B cell (primary cell): Measurements from ENCODE around the gene PEAK1. TPM values are rescaled to one million over a fixed set of nuclear protein-coding genes. Genes with fewer than 3 reads are reported as not detected.

ENCODE experiments used
- ATAC-seq: fragments of 200-7000 bp; cut with Tn5 transposase; one replicate; pipeline ENCODE4 v1.10.0; 2021; ENCODE audit warnings: low read depth, mild to moderate bottlenecking, moderate number of reproducible peaks, moderate library complexity
- CTCF ChIA-PET: fragments of 350-600 bp; sonication (Branson Sonifier 250); formaldehyde crosslinking; loops from one replicate; lab custom pipeline; 2021; ENCODE audit warnings: antibody characterized with exemption, inconsistent platforms; lab: Charles Lee
- POLR2A ChIA-PET: fragments of 350-600 bp; sonication (Branson Sonifier 250); formaldehyde crosslinking; loops from one replicate; lab custom pipeline; 2021; ENCODE audit warnings: antibody characterized with exemption; lab: Charles Lee
- DNase-seq: peaks from one replicate; pipeline ENCODE4 v3.0.0; 2013
- H2AFZ ChIP-seq: 2 replicates; pipeline ENCODE4 v1.6.1; 2012; ENCODE audit warnings: mild to moderate bottlenecking, low read depth, low read length; ENCODE audit not compliant: insufficient read depth, poor library complexity, severe bottlenecking
- H3K27ac ChIP-seq, 2 donors: 1 replicate in 1 of 2; 2 replicates in 1 of 2; pipeline ENCODE4 v1.5.1; 2012 to 2013; ENCODE audit warnings: low read length in 2 of 2, mild to moderate bottlenecking in 2 of 2, moderate library complexity in 1 of 2
- H3K27me3 ChIP-seq, 4 experiments: fragments of 200-600 bp in 1 of 4; sonication (generic) in 1 of 4; replicated peaks in 1 of 4; 1 replicate in 2 of 4; 2 replicates in 2 of 4; pipeline versions ENCODE4 v1.6.1 to v1.7.0; 2013 to 2016; ENCODE audit warnings: low read length in 3 of 4, mild to moderate bottlenecking in 2 of 4, mixed read lengths in 1 of 4, moderate library complexity in 1 of 4; ENCODE audit not compliant: insufficient read depth in 4 of 4, control insufficient read depth in 3 of 4; ENCODE audit errors: control extremely low read depth in 1 of 4
- H3K36me3 ChIP-seq, 2 experiments: replicated peaks in 1 of 2; 1 replicate in 1 of 2; 2 replicates in 1 of 2; pipeline versions ENCODE4 v1.6.1 to v1.7.1; 2013; ENCODE audit warnings: low read length in 1 of 2; ENCODE audit not compliant: insufficient read depth in 2 of 2, control insufficient read depth in 1 of 2; ENCODE audit errors: control extremely low read depth in 1 of 2, extremely low read depth in 1 of 2
- H3K4me1 ChIP-seq, 2 donors: fragments of 200-600 bp in 1 of 2; sonication (generic) in 1 of 2; 1 replicate in 1 of 2; 2 replicates in 1 of 2; pipeline versions ENCODE4 v1.5.1 to v1.6.1; 2013 to 2017; ENCODE audit warnings: low read length in 2 of 2; ENCODE audit not compliant: control insufficient read depth in 2 of 2, insufficient read depth in 2 of 2
- H3K4me2 ChIP-seq: replicated peaks from 2 replicates; pipeline ENCODE3; 2012; ENCODE audit warnings: mild to moderate bottlenecking, low read depth, low read length; ENCODE audit not compliant: poor library complexity, severe bottlenecking
- H3K4me3 ChIP-seq, 5 experiments: fragments of 200-600 bp in 1 of 5; sonication (generic) in 1 of 5; 1 replicate in 3 of 5; 2 replicates in 2 of 5; pipeline versions ENCODE4 v1.5.1 to v1.7.0; 2011 to 2016; ENCODE audit warnings: low read length in 4 of 5, mild to moderate bottlenecking in 4 of 5, low read depth in 2 of 5, control low read depth in 1 of 5, moderate library complexity in 1 of 5; ENCODE audit not compliant: insufficient read depth in 1 of 5; ENCODE audit errors: control extremely low read depth in 1 of 5, extremely low read depth in 1 of 5
- H3K79me2 ChIP-seq: fragments of 200-600 bp; sonication (generic); one replicate; pipeline ENCODE4 v1.6.0; 2016; ENCODE audit warnings: low read length; ENCODE audit not compliant: control insufficient read depth, insufficient read depth
- H3K9ac ChIP-seq: fragments of 200-600 bp; sonication (generic); 2 replicates; pipeline ENCODE4 v1.6.1; 2017; ENCODE audit warnings: mild to moderate bottlenecking, low read length, moderate library complexity
- H3K9me3 ChIP-seq, 3 donors: one replicate each; pipeline versions ENCODE4 v1.6.1 to v1.7.1; 2013; ENCODE audit warnings: low read length in 2 of 3; ENCODE audit not compliant: control insufficient read depth in 2 of 3, insufficient read depth in 1 of 3; ENCODE audit errors: control extremely low read depth in 1 of 3
- H4K20me1 ChIP-seq: 2 replicates; pipeline ENCODE4 v1.6.0; 2012; ENCODE audit warnings: mild to moderate bottlenecking, low read length; ENCODE audit not compliant: insufficient read depth, control insufficient read depth, poor library complexity, severe bottlenecking
- H3K27ac Mint-ChIP-seq: one replicate; pipeline ENCODE4 v1.8.0; 2021; ENCODE audit warnings: mixed read lengths
- H3K27me3 Mint-ChIP-seq: one replicate; pipeline ENCODE4 v1.8.0; 2021; ENCODE audit warnings: mixed read lengths
- H3K4me1 Mint-ChIP-seq: one replicate; pipeline ENCODE4 v1.8.0; 2021; ENCODE audit warnings: mixed read lengths
- H3K4me3 Mint-ChIP-seq: one replicate; pipeline ENCODE4 v1.8.0; 2021; ENCODE audit warnings: mixed read lengths
- H3K9me3 Mint-ChIP-seq: one replicate; pipeline ENCODE4 v1.8.0; 2022; ENCODE audit warnings: mixed read lengths; ENCODE audit not compliant: insufficient read depth
- EZH2 ChIP-seq: IDR thresholded peaks from 2 replicates; pipeline ENCODE4 v1.6.1; 2012; ENCODE audit warnings: borderline replicate concordance, low read depth, mild to moderate bottlenecking, moderate library complexity, low read length; ENCODE audit not compliant: insufficient read depth, poor library complexity, severe bottlenecking
- WGBS: methylation state at CpG from one replicate; pipeline ENCODE4 v1.1.5; 2013; ENCODE audit warnings: missing lambda C conversion rate; ENCODE audit not compliant: insufficient coverage; 5-methylcytosine and 5-hydroxymethylcytosine counted together
- intact Hi-C: fragments of 100-400 bp; cut with micrococcal nuclease; formaldehyde crosslinking; loops from one replicate; pipeline ENCODE4 v1.10.0; 2022
- polyA plus RNA-seq: library from polyadenylated mRNA; depleted of rRNA; stranded (reverse); fragments of >200 nt; gene quantifications from 2 replicates; pipeline ENCODE4 v1.2.3, GENCODE V29; 2012
- total RNA-seq, 2 donors: library from RNA; stranded (reverse); fragments of 120-200 nt in 1 of 2; gene quantifications; 1 replicate in 1 of 2; 2 replicates in 1 of 2; pipeline versions ENCODE4 v1.2.3 to v1.2.4, GENCODE V29; 2013 to 2022
- TF ChIP-seq, protein P1 (sequence below): fragments of 200-600 bp; IDR thresholded peaks from one replicate; pipeline ENCODE4 v1.8.0; 2022; ENCODE audit warnings: antibody characterized with exemption, mild to moderate bottlenecking

PEAK1 gene
- total and polyA plus RNA-seq, 2 donors (not counting 1 experiment from before 2014, with no cell fraction given) = 13.4 to 38.0 TPM

- CTCF ChIA-PET = interaction anchor here (1.1 kb wide), 1 partner anchor 110 kb away, joined by 3 read pairs; no protein-coding TSS in a partner anchor
Observed at GRCh38 chr15:77144492-77145070, 275.3 kb downstream of the PEAK1 start.

DNA sequence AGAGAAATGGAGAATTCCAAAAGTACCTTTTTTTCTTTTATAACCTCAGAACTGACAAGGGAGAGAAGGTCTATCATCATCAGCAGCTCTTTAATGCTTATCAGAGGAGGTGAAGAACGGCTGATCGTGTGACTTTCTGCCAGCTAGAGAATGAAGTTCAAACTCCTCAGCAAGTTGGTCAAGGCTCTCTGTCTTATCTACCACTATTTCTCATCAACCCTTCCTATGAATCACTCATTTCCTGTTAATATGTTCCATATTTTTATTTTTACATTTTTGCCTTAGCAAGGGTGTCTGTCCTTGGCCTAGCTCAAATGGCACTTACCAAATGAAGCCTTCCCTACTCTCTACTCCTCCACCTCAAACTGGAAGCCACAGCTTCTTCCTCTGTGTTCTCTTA is 275.9 kb downstream of the PEAK1 start:
- no peak overlapping the region for H3K27ac Mint-ChIP-seq
- intact Hi-C loops = no loop called here
- no peak overlapping the region for H2AFZ ChIP-seq

More at GRCh38 chr15:77144492-77145070, 275.3 kb downstream of the PEAK1 start:
- Histone ChIP-seq H3K36me3 (peaks cover 1 to 6% of the 10 kb centered on the region in 2 experiments), H4K20me1 (no peaks in the 10 kb centered on the region), H3K27me3 (no peaks in the 10 kb centered on the region), H3K27ac (no peak overlapping the region), H3K9ac (no peak overlapping the region), H3K4me3 (no peak overlapping the region), H3K4me2 (no peak overlapping the region), H3K79me2 (no peaks in the 10 kb centered on the region), H3K4me1 (no peaks in the 10 kb centered on the region), H3K9me3 (peaks cover 4 to 6% (median 5%) of the 10 kb centered on the region in 3 donors), H2AFZ (no peak overlapping the region)
- Mint-ChIP-seq H3K9me3 (peaks cover 8% of the 10 kb centered on the region), H3K27me3 (no peaks in the 10 kb centered on the region), H3K4me1 (no peaks in the 10 kb centered on the region), H3K4me3 (no peak overlapping the region), H3K27ac (no peak overlapping the region)
- 80% methylated on average over 1 of the region's 4 CpGs for WGBS
- intact Hi-C loops = no loop called here
- TF ChIP-seq, protein P1, sequence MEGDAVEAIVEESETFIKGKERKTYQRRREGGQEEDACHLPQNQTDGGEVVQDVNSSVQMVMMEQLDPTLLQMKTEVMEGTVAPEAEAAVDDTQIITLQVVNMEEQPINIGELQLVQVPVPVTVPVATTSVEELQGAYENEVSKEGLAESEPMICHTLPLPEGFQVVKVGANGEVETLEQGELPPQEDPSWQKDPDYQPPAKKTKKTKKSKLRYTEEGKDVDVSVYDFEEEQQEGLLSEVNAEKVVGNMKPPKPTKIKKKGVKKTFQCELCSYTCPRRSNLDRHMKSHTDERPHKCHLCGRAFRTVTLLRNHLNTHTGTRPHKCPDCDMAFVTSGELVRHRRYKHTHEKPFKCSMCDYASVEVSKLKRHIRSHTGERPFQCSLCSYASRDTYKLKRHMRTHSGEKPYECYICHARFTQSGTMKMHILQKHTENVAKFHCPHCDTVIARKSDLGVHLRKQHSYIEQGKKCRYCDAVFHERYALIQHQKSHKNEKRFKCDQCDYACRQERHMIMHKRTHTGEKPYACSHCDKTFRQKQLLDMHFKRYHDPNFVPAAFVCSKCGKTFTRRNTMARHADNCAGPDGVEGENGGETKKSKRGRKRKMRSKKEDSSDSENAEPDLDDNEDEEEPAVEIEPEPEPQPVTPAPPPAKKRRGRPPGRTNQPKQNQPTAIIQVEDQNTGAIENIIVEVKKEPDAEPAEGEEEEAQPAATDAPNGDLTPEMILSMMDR = no peak
- DNase-seq (no peak), ATAC-seq (no peak)
- POLR2A ChIA-PET = no interaction called here

More for the DNA sequence above, 275.9 kb downstream of the PEAK1 start:
- no peak for DNase-seq
- H4K20me1 ChIP-seq = no peaks in the 10 kb centered on the region
- H3K9me3 Mint-ChIP-seq = peaks cover 8% of the 10 kb centered on the region
- no peaks in the 10 kb centered on the region for H3K4me1 Mint-ChIP-seq
- TF ChIP-seq, protein P1 = no peak
- no peak for TF ChIP-seq EZH2
- no peak overlapping the region for H3K4me3 Mint-ChIP-seq
- H3K4me3 ChIP-seq = no peak overlapping the region
- H3K27me3 Mint-ChIP-seq = no peaks in the 10 kb centered on the region
- no peak for ATAC-seq
- no peaks in the 10 kb centered on the region for H3K4me1 ChIP-seq
- WGBS = 100% methylated on average over 2 of the region's 2 CpGs
- H3K27me3 ChIP-seq = no peaks in the 10 kb centered on the region
- ChIA-PET POLR2A (no interaction called here), CTCF (no interaction called here)
- H3K36me3 ChIP-seq = peaks cover 1 to 6% of the 10 kb centered on the region in 2 experiments
- H3K9ac ChIP-seq = no peak overlapping the region
- H3K9me3 ChIP-seq = peaks cover 4 to 6% (median 5%) of the 10 kb centered on the region in 3 donors
- no peaks in the 10 kb centered on the region for H3K79me2 ChIP-seq
- H3K27ac ChIP-seq = no peak overlapping the region
- no peak overlapping the region for H3K4me2 ChIP-seq
